SK-N-SH (cell line): ENCODE data around the gene HHLA2. TPM values are rescaled to one million over a fixed set of nuclear protein-coding genes. Genes with fewer than 3 reads are reported as not detected.

Source experiments
- CTCF ChIA-PET: fragments of 300-600, 350-600 bp; formaldehyde crosslinking; extraction: SDS; loops from one replicate; lab custom pipeline; 2021; lab: Yijun Ruan, JAX
- POLR2A ChIA-PET: fragments of 350-600 bp; sonication (Branson Sonifier 250); formaldehyde crosslinking; extraction: SDS; loops from one replicate; lab custom pipeline; 2020; ENCODE audit warnings: antibody characterized with exemption, inconsistent platforms; lab: Yijun Ruan, JAX
- DNase-seq: peaks from one replicate; pipeline ENCODE4 v3.0.0; 2012
- H2AFZ ChIP-seq: fragments of 200-600 bp; sonication (generic); 2 replicates; pipeline ENCODE4 v1.8.1; 2016; ENCODE audit warnings: antibody characterized with exemption, mild to moderate bottlenecking, low read depth
- H3F3A ChIP-seq: fragments of 200-600 bp; sonication (generic); replicated peaks from 2 replicates; pipeline ENCODE3; 2016; ENCODE audit warnings: antibody characterized with exemption, mild to moderate bottlenecking; ENCODE audit not compliant: insufficient read depth
- H3K27ac ChIP-seq, 2 experiments: fragments of 200-500 bp in 1 of 2; fragments of 200-600 bp in 1 of 2; sonication (Bioruptor generic) in 1 of 2; sonication (generic), shearing (Covaris generic) in 1 of 2; 2 replicates each; pipeline versions ENCODE4 v1.5.1 to v1.6.1; 2014 to 2016; ENCODE audit warnings: low read depth in 2 of 2, inconsistent platforms in 1 of 2, low read length in 1 of 2, mild to moderate bottlenecking in 1 of 2, mixed read lengths in 1 of 2
- H3K27me3 ChIP-seq: fragments of 200-600 bp; sonication (generic), shearing (Covaris generic); 2 replicates; pipeline ENCODE4 v1.6.1; 2016; ENCODE audit warnings: mixed run types; ENCODE audit not compliant: insufficient read depth
- H3K36me3 ChIP-seq, 2 experiments: fragments of 200-500 bp in 1 of 2; fragments of 200-600 bp in 1 of 2; sonication (Bioruptor generic) in 1 of 2; sonication (generic) in 1 of 2; replicated peaks in 1 of 2; 2 replicates each; pipeline versions ENCODE3 to v1.5.1; 2014 to 2016; ENCODE audit warnings: low read length in 1 of 2, mild to moderate bottlenecking in 1 of 2; ENCODE audit not compliant: insufficient read depth in 2 of 2, control insufficient read depth in 1 of 2
- H3K4me1 ChIP-seq, 2 experiments: fragments of 200-500 bp in 1 of 2; fragments of 200-600 bp in 1 of 2; sonication (Bioruptor generic) in 1 of 2; sonication (generic), shearing (Covaris generic) in 1 of 2; 2 replicates each; pipeline versions ENCODE4 v1.5.1 to v1.6.1; 2014 to 2016; ENCODE audit warnings: low read depth in 1 of 2, low read length in 1 of 2, mixed run types in 1 of 2; ENCODE audit not compliant: insufficient read depth in 2 of 2, control insufficient read depth in 1 of 2
- H3K4me2 ChIP-seq: fragments of 200-600 bp; sonication (generic), shearing (Covaris generic); 2 replicates; pipeline ENCODE4 v1.6.1; 2017; ENCODE audit warnings: mixed run types
- H3K4me3 ChIP-seq, 2 experiments: fragments of 200-500 bp in 1 of 2; fragments of 200-600 bp in 1 of 2; sonication (Bioruptor generic) in 1 of 2; sonication (generic), shearing (Covaris generic) in 1 of 2; 2 replicates each; pipeline versions ENCODE4 v1.5.1 to v1.8.1; 2014 to 2016; ENCODE audit warnings: low read depth in 2 of 2, inconsistent platforms in 1 of 2, low read length in 1 of 2, mild to moderate bottlenecking in 1 of 2, mixed read lengths in 1 of 2, moderate library complexity in 1 of 2
- H3K79me2 ChIP-seq: fragments of 200-600 bp; sonication (generic); 2 replicates; pipeline ENCODE4 v1.8.1; 2017; ENCODE audit warnings: mild to moderate bottlenecking; ENCODE audit not compliant: insufficient read depth
- H3K9ac ChIP-seq: fragments of 200-600 bp; sonication (generic); 2 replicates; pipeline ENCODE4 v1.6.1; 2017; ENCODE audit warnings: mixed run types
- H3K9me2 ChIP-seq: fragments of 200-600 bp; sonication (generic); 2 replicates; pipeline ENCODE4 v1.6.1; 2017; ENCODE audit warnings: mixed run types
- H3K9me3 ChIP-seq: fragments of 200-600 bp; sonication (generic); 2 replicates; pipeline ENCODE4 v1.6.1; 2017; ENCODE audit warnings: mixed run types, mild to moderate bottlenecking, moderate library complexity
- H4K20me1 ChIP-seq: fragments of 200-600 bp; sonication (generic); 2 replicates; pipeline ENCODE4 v1.6.1; 2017; ENCODE audit warnings: mild to moderate bottlenecking, mixed run types; ENCODE audit not compliant: insufficient read depth
- CHD2 ChIP-seq: fragments of 150-350 bp; IDR thresholded peaks from 2 replicates; pipeline ENCODE4 v1.6.1; 2018; ENCODE audit warnings: low read length; ENCODE audit not compliant: partially characterized antibody
- FOXM1 ChIP-seq: IDR thresholded peaks from 2 replicates; pipeline ENCODE4 v1.4.0; 2012; ENCODE audit warnings: low read depth, mild to moderate bottlenecking
- GABPA ChIP-seq: IDR thresholded peaks from 2 replicates; pipeline ENCODE4 v1.4.0; 2012; ENCODE audit warnings: low read depth, mild to moderate bottlenecking
- GATA2 ChIP-seq: sonication (generic); formaldehyde crosslinking; IDR thresholded peaks from 2 replicates; pipeline ENCODE4 v1.5.0; 2020; ENCODE audit warnings: mild to moderate bottlenecking, missing genetic modification reagents
- RCOR1 ChIP-seq: fragments of 150-350 bp; IDR thresholded peaks from 2 replicates; pipeline ENCODE4 v1.6.1; 2017; ENCODE audit warnings: antibody characterized with exemption, low read length
- TAF1 ChIP-seq: IDR thresholded peaks from 2 replicates; pipeline ENCODE4 v1.6.1; 2012; ENCODE audit warnings: low read depth, mild to moderate bottlenecking, low read length, moderate library complexity, borderline replicate concordance
- USF1 ChIP-seq: IDR thresholded peaks from 2 replicates; pipeline ENCODE4 v1.4.0; 2012; ENCODE audit warnings: low read depth, borderline replicate concordance
- YY1 ChIP-seq: IDR thresholded peaks from 2 replicates; pipeline ENCODE4 v1.4.0; 2012; ENCODE audit warnings: low read depth, mild to moderate bottlenecking
- ZBTB33 ChIP-seq: IDR thresholded peaks from 2 replicates; pipeline ENCODE4 v1.4.0; 2012; ENCODE audit warnings: low read depth, borderline replicate concordance
- WGBS: methylation state at CpG from one replicate; pipeline ENCODE4 v1.1.6; 2017; ENCODE audit warnings: low lambda C conversion rate; 5-methylcytosine and 5-hydroxymethylcytosine counted together
- polyA plus RNA-seq, 3 experiments: library from polyadenylated mRNA; depleted of rRNA; stranded (reverse); fragments of >200 nt; gene quantifications; 2 replicates each; pipeline ENCODE4 v1.2.3, GENCODE V29; 2012
- TF ChIP-seq, protein P1 (sequence below): IDR thresholded peaks from 2 replicates; pipeline ENCODE4 v1.6.1; 2012; ENCODE audit warnings: mild to moderate bottlenecking, low read depth, low read length, moderate library complexity
- TF ChIP-seq, protein P2 (sequence below): IDR thresholded peaks from 2 replicates; pipeline ENCODE4 v1.4.0; 2012; ENCODE audit warnings: low read depth

Gene HHLA2
- polyA plus RNA-seq, 1 of the 3 experiments (the other 2 are of a cell fraction) = not detected

- Histone ChIP-seq H3K4me3 (no peak overlapping the region), H3K79me2 (no peaks in the 10 kb centered on the region), H3K9ac (no peak overlapping the region), H2AFZ (no peak overlapping the region), H3F3A (no peaks in the 10 kb centered on the region), H3K4me2 (no peak overlapping the region), H3K36me3 (no peaks in the 10 kb centered on the region), H3K9me3 (no peaks in the 10 kb centered on the region), H3K9me2 (no peaks in the 10 kb centered on the region), H3K27me3 (no peaks in the 10 kb centered on the region), H3K4me1 (no peaks in the 10 kb centered on the region), H3K27ac (no peak overlapping the region), H4K20me1 (no peaks in the 10 kb centered on the region)
- ChIA-PET CTCF (no interaction called here), POLR2A (no interaction called here)
- WGBS = 33% methylated on average over 1 of the region's 1 CpG
- no peak for TF ChIP-seq ZBTB33
- TF ChIP-seq FOXM1 = no peak
- TF ChIP-seq, protein P1, sequence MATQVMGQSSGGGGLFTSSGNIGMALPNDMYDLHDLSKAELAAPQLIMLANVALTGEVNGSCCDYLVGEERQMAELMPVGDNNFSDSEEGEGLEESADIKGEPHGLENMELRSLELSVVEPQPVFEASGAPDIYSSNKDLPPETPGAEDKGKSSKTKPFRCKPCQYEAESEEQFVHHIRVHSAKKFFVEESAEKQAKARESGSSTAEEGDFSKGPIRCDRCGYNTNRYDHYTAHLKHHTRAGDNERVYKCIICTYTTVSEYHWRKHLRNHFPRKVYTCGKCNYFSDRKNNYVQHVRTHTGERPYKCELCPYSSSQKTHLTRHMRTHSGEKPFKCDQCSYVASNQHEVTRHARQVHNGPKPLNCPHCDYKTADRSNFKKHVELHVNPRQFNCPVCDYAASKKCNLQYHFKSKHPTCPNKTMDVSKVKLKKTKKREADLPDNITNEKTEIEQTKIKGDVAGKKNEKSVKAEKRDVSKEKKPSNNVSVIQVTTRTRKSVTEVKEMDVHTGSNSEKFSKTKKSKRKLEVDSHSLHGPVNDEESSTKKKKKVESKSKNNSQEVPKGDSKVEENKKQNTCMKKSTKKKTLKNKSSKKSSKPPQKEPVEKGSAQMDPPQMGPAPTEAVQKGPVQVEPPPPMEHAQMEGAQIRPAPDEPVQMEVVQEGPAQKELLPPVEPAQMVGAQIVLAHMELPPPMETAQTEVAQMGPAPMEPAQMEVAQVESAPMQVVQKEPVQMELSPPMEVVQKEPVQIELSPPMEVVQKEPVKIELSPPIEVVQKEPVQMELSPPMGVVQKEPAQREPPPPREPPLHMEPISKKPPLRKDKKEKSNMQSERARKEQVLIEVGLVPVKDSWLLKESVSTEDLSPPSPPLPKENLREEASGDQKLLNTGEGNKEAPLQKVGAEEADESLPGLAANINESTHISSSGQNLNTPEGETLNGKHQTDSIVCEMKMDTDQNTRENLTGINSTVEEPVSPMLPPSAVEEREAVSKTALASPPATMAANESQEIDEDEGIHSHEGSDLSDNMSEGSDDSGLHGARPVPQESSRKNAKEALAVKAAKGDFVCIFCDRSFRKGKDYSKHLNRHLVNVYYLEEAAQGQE = no peak
- TF ChIP-seq CHD2 = no peak
- no peak for TF ChIP-seq GATA2
- TF ChIP-seq TAF1 = no peak
- TF ChIP-seq, protein P2, sequence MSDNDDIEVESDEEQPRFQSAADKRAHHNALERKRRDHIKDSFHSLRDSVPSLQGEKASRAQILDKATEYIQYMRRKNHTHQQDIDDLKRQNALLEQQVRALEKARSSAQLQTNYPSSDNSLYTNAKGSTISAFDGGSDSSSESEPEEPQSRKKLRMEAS = no peak
- no peak for TF ChIP-seq RCOR1
- no peak for DNase-seq
Measured at GRCh38 chr3:108285176-108285575, 11.2 kb upstream of the HHLA2 start.

GRCh38 chr3:108287146-108287545, 9.2 kb upstream of the HHLA2 start:
- H3F3A ChIP-seq = no peaks in the 10 kb centered on the region
- CTCF ChIA-PET = no interaction called here
- TF ChIP-seq YY1 (no peak), CHD2 (no peak), RCOR1 (no peak), FOXM1 (no peak), GABPA (no peak), GATA2 (no peak), USF1 (no peak), TAF1 (no peak), ZBTB33 (no peak)
- TF ChIP-seq, protein P2 = no peak
- TF ChIP-seq, protein P1 = no peak

More at GRCh38 chr3:108287146-108287545, 9.2 kb upstream of the HHLA2 start:
- Histone ChIP-seq H3K27me3 (no peaks in the 10 kb centered on the region), H3K9me2 (no peaks in the 10 kb centered on the region), H3K27ac (no peak overlapping the region), H3K36me3 (no peaks in the 10 kb centered on the region), H3K4me1 (no peaks in the 10 kb centered on the region), H3K9me3 (no peaks in the 10 kb centered on the region), H4K20me1 (no peaks in the 10 kb centered on the region), H3K9ac (no peak overlapping the region), H3K79me2 (no peaks in the 10 kb centered on the region), H3K4me3 (no peak overlapping the region), H3K4me2 (no peak overlapping the region), H2AFZ (no peak overlapping the region)
- POLR2A ChIA-PET = no interaction called here
- no peak for DNase-seq
- 12% methylated on average over 1 of the region's 1 CpG for WGBS
